ENCODE results near the gene METTL3.
"Not testable (repeated sequence)": the region's sequence is repeated elsewhere in the genome, so short reads cannot be mapped to it uniquely, and the experiment has no call there.

- TF ChIP-seq CTCF (IDR thresholded peaks at IDR 0.05; ENCODE audit: low read length); EZH2 (optimal IDR thresholded peaks at IDR 0.05; ENCODE audit: low read depth, low read length); EZH2phosphoT487 (IDR thresholded peaks at IDR 0.05; ENCODE audit: low read length): not testable (repeated sequence)
These were observed 33.4 kb upstream of the METTL3 start for GRCh38 chr14:21544588-21544987.
